ENCODE data around the gene MYOZ2.

- TF ChIP-seq EP300 (IDR thresholded peaks at IDR 0.05) (no peak), CTCF (IDR thresholded peaks at IDR 0.05) (no peak), POLR2A (IDR thresholded peaks at IDR 0.05) (no peak)
Observed at GRCh38 chr4:119125931-119126330, 9.7 kb upstream of the MYOZ2 start.

Measured in tibial nerve (tissue), 4 donors.